T47D (cell line): ENCODE results near the gene MEGF9.
A peak's percentile ranks its signal among the peaks of the same experiment; 100 is the strongest.

Experiments
- DNase-seq, 2 experiments: peaks; one replicate each; pipeline versions ENCODE4 v3.0.0 to v3.0.0-alpha.2; 2011 to 2012; ENCODE audit warnings: low read depth in 1 of 2, low spot score in 1 of 2
- JUND ChIP-seq: IDR thresholded peaks from 2 replicates; pipeline ENCODE4 v1.6.1; 2012; ENCODE audit warnings: low read depth
- in situ Hi-C: cut with HindIII; loops from 2 replicates; pipeline ENCODE4 v1.10.0; 2016; ENCODE audit warnings: low sequenced_read_pairs, low pct_unique_long_range_greater_than_20kb

MEGF9 gene

GRCh38 chr9:120741701-120742100 lies 27.4 kb upstream of the MEGF9 start:
- no peak for TF ChIP-seq JUND
- in situ Hi-C loops: no loop called here
- DNase-seq: no peak

- no peak for TF ChIP-seq JUND
These were observed 26.9 kb upstream of the MEGF9 start for GRCh38 chr9:120741191-120741590.

GRCh38 chr9:120740132-120740531 lies 25.9 kb upstream of the MEGF9 start:
- in situ Hi-C loops: no loop called here
- no peak for TF ChIP-seq JUND
- DNase-seq: no peak

More at GRCh38 chr9:120741191-120741590, 26.9 kb upstream of the MEGF9 start:
- in situ Hi-C loops: no loop called here
- no peak for DNase-seq

GRCh38 chr9:120737416-120738165 lies 23.3 kb upstream of the MEGF9 start:
- no peak for TF ChIP-seq JUND
- in situ Hi-C loops: no loop called here
- no peak for DNase-seq

GRCh38 chr9:120736881-120737280 lies 22.6 kb upstream of the MEGF9 start:
- in situ Hi-C loops: no loop called here
- TF ChIP-seq JUND: no peak
- no peak for DNase-seq

GRCh38 chr9:120735415-120736126 lies 21.3 kb upstream of the MEGF9 start:
- in situ Hi-C loops: no loop called here
- no peak for DNase-seq

GRCh38 chr9:120734607-120735410 lies 20.5 kb upstream of the MEGF9 start:
- no peak for TF ChIP-seq JUND
- no peak for DNase-seq
- in situ Hi-C loops: no loop called here

More at GRCh38 chr9:120735415-120736126, 21.3 kb upstream of the MEGF9 start:
- TF ChIP-seq JUND: no peak

GRCh38 chr9:120733190-120733589 lies 18.9 kb upstream of the MEGF9 start:
- DNase-seq: peak in 1 of 2 experiments; percentile 37
- in situ Hi-C loops: no loop called here
- TF ChIP-seq JUND: no peak

- DNase-seq: peak in 1 of 2 experiments; percentile 90
- in situ Hi-C loops: no loop called here
- TF ChIP-seq JUND: no peak
These were observed 16.6 kb upstream of the MEGF9 start for GRCh38 chr9:120730654-120731514.

- DNase-seq: no peak
- no peak for TF ChIP-seq JUND
- in situ Hi-C loops: no loop called here
These were observed 15.5 kb upstream of the MEGF9 start for GRCh38 chr9:120729791-120730241.

GRCh38 chr9:120726484-120726883 lies 12.2 kb upstream of the MEGF9 start:
- in situ Hi-C loops: no loop called here
- TF ChIP-seq JUND: no peak
- DNase-seq: no peak

GRCh38 chr9:120725907-120726306 lies 11.6 kb upstream of the MEGF9 start:
- DNase-seq: no peak
- in situ Hi-C loops: no loop called here
- TF ChIP-seq JUND: no peak
